A673 (cell line): Measurements from ENCODE around the gene PLEKHG2. TPM values are rescaled to one million over a fixed set of nuclear protein-coding genes. Genes with fewer than 3 reads are reported as not detected.

Experiments used
- BruUV-seq: library from RNA; stranded (reverse); fragments of 400-500 nt; replicated peaks from 2 replicates; lab custom pipeline; 2021; lab: Mats Ljungman, UMichigan
- CTCF ChIA-PET: fragments of 300-600 bp; sonication (Branson Sonifier 250); formaldehyde crosslinking; loops from one replicate; lab custom pipeline; 2022; ENCODE audit warnings: antibody characterized with exemption; lab: Charles Lee
- POLR2A ChIA-PET: fragments of 300-600 bp; sonication (Branson Sonifier 250); formaldehyde crosslinking; loops from one replicate; lab custom pipeline; 2022; ENCODE audit warnings: antibody characterized with exemption; ENCODE audit not compliant: low non-redundant PET; lab: Charles Lee
- DNase-seq: peaks from one replicate; pipeline ENCODE4 v3.0.0-alpha.2; 2015; ENCODE audit warnings: low spot score
- H3K27ac ChIP-seq: fragments of 200-600 bp; sonication (generic); 2 replicates; pipeline ENCODE4 v1.5.1; 2016; ENCODE audit warnings: mixed run types, low read depth, mild to moderate bottlenecking, mixed read lengths, antibody characterized with exemption, low read length; ENCODE audit not compliant: poor library complexity, severe bottlenecking
- H3K27me3 ChIP-seq: fragments of 200-600 bp; sonication (generic); replicated peaks from 2 replicates; pipeline ENCODE4 v1.6.1; 2017; ENCODE audit warnings: mixed run types, low read depth, mild to moderate bottlenecking, mixed read lengths, antibody characterized with exemption, low read length; ENCODE audit not compliant: insufficient read depth, poor library complexity
- H3K36me3 ChIP-seq: fragments of 200-600 bp; sonication (generic); 2 replicates; pipeline ENCODE4 v1.6.1; 2016; ENCODE audit warnings: mixed run types, mild to moderate bottlenecking, mixed read lengths, antibody characterized with exemption, low read length; ENCODE audit not compliant: insufficient read depth, poor library complexity, severe bottlenecking
- H3K4me1 ChIP-seq: fragments of 200-600 bp; sonication (generic); 2 replicates; pipeline ENCODE4 v1.6.1; 2017; ENCODE audit warnings: mixed run types, mild to moderate bottlenecking, mixed read lengths, antibody characterized with exemption, low read length; ENCODE audit not compliant: insufficient read depth, poor library complexity, severe bottlenecking
- H3K4me3 ChIP-seq: fragments of 200-600 bp; sonication (generic); 2 replicates; pipeline ENCODE4 v1.5.1; 2016; ENCODE audit warnings: low read depth, mixed run types, mild to moderate bottlenecking, mixed read lengths, low read length; ENCODE audit not compliant: poor library complexity, severe bottlenecking
- H3K9me3 ChIP-seq: fragments of 200-600 bp; sonication (generic); 2 replicates; pipeline ENCODE4 v1.6.1; 2016; ENCODE audit warnings: mixed run types, low read depth, mild to moderate bottlenecking, mixed read lengths, antibody characterized with exemption, low read length; ENCODE audit not compliant: poor library complexity, severe bottlenecking
- EZH2 ChIP-seq: fragments of 200-600 bp; sonication (generic); IDR thresholded peaks from 2 replicates; pipeline ENCODE4 v1.6.1; 2017; ENCODE audit warnings: borderline replicate concordance, low read depth, mild to moderate bottlenecking, mixed read lengths, antibody characterized with exemption, low read length; ENCODE audit not compliant: poor library complexity, severe bottlenecking
- intact Hi-C: fragments of 100-400 bp; cut with micrococcal nuclease; formaldehyde crosslinking; loops from one replicate; pipeline ENCODE4 v1.10.0; 2022; ENCODE audit not compliant: unreplicated experiment
- total RNA-seq: library from RNA; stranded (reverse); gene quantifications from 2 replicates; pipeline ENCODE4 v1.2.3, GENCODE V29; 2021
- TF ChIP-seq, protein P1 (sequence below): fragments of 300-800, 200-600 bp; sonication (generic); conservative IDR thresholded peaks from 2 replicates; pipeline ENCODE4 v1.5.1; 2017; ENCODE audit warnings: low read depth, mild to moderate bottlenecking, antibody characterized with exemption, low read length, moderate library complexity, mixed read lengths

The PLEKHG2 gene
- total RNA-seq, 1 experiment from 2014 or later = 99.4 TPM

DNA sequence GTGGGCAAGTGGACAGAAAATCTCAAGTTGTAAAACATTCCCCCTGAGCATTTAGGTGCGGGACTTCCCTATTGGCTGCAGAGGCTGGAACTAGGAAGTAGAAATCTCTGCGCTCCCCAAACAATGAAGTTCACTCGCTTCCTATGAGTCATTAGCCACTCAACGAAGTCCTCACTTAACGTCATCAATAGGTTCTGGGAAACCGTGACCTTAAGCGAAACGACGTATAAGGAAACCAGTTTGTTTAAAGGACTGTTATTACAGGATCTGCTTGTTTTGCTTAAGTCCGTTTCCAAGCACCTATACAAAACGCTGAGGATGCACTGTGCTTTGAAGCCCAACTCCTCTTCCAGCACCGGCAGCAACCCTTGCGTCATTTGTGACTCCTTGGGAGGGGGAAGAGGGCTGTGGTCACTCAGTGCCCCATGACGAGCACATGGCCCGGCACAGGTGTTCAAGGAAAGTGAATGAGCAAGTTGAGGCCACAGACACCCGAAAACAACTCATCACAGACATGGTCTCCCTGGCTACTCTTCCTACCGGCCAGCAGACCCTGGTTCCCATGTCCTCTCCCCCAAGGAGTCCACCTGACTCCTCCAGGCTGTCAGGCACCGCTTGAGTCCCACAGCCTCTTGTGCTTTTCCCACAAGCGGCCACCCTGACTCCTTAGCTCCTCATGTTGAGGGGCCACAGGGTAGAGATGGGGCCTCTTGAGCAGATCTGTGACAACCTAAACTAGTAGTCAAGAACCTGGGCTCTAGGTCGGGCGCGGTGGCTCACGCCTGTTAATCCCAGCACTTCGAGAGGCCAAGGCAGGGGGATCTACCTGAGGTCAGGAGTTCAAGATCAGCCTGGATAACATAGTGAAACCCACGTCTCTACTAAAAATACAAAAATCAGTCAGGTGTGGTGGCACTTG, 18.5 kb downstream of the PLEKHG2 start:
- CTCF ChIA-PET = no interaction called here
- Histone ChIP-seq H3K36me3 (peaks cover 34% of the 10 kb centered on the region), H3K27me3 (no peaks in the 10 kb centered on the region), H3K9me3 (no peaks in the 10 kb centered on the region), H3K4me1 (peaks cover 18% of the 10 kb centered on the region), H3K4me3 (no peak overlapping the region), H3K27ac (peak overlapping the region; percentile 47)
- BruUV-seq = no TSS peak
- intact Hi-C loops = no loop called here
- DNase-seq = peak; percentile 73
- POLR2A ChIA-PET = interaction anchor here (0.7 kb wide), 1 partner anchor 17 kb away, joined by 3 read pairs; no protein-coding TSS in a partner anchor
- no peak for TF ChIP-seq EZH2
- TF ChIP-seq, protein P1, sequence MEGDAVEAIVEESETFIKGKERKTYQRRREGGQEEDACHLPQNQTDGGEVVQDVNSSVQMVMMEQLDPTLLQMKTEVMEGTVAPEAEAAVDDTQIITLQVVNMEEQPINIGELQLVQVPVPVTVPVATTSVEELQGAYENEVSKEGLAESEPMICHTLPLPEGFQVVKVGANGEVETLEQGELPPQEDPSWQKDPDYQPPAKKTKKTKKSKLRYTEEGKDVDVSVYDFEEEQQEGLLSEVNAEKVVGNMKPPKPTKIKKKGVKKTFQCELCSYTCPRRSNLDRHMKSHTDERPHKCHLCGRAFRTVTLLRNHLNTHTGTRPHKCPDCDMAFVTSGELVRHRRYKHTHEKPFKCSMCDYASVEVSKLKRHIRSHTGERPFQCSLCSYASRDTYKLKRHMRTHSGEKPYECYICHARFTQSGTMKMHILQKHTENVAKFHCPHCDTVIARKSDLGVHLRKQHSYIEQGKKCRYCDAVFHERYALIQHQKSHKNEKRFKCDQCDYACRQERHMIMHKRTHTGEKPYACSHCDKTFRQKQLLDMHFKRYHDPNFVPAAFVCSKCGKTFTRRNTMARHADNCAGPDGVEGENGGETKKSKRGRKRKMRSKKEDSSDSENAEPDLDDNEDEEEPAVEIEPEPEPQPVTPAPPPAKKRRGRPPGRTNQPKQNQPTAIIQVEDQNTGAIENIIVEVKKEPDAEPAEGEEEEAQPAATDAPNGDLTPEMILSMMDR = no peak

DNA sequence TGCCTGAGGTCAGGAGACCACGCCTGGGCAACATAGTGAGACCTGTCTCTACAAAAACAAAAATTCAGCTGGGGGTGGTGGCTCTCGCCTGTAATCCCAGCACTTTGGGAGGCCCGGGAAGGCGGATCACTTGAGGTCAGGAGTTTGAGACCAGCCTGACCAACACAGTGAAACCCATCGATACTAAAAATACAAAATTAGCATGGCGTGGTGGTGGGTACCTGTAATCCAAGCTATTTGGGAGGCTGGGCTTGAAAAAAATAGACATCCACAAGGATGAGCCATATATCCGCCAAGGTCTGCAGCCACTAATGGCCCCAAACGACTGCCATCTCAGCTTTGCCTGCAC, 20.2 kb downstream of the PLEKHG2 start:
- TF ChIP-seq, protein P1 = no peak
- TF ChIP-seq EZH2 = no peak
- no peak overlapping the region for H3K4me3 ChIP-seq
- no peaks in the 10 kb centered on the region for H3K27me3 ChIP-seq
- no peaks in the 10 kb centered on the region for H3K9me3 ChIP-seq
- intact Hi-C loops = no loop called here
- no TSS peak for BruUV-seq
- CTCF ChIA-PET = no interaction called here
- POLR2A ChIA-PET = no interaction called here
- no peak for DNase-seq
- H3K4me1 ChIP-seq = peaks cover 18% of the 10 kb centered on the region
- peaks cover 34% of the 10 kb centered on the region for H3K36me3 ChIP-seq
- H3K27ac ChIP-seq = no peak overlapping the region

DNA sequence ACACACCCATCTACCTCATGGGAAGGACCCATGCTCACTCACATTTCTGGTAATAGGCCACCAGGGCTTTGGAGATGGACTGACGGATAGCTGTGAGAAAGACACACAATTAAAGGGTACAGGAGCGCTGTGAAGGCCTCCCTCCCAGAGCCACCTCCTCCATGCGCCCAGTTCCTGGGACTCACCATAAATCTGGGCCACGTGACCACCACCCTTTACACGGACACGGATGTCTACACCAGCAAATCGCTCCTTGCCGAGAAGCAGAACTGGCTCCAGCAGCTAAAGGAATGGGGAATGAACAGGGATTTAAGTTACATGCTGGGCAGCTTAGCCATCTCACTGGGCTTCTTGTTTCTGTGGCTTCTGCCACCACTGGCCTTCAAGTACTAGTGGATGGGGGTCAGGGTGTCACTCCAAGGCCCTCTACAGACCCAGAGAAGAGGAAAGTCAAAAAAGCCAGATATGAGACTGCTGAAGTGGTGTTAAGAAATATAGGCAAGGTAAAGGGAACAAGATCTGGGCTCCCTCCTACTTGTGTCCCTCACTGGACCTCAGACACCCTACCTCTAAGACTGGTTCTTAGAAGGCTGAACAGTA, 21.1 kb downstream of the PLEKHG2 start:
- Histone ChIP-seq H3K27me3 (no peaks in the 10 kb centered on the region), H3K36me3 (peaks cover 34% of the 10 kb centered on the region), H3K9me3 (no peaks in the 10 kb centered on the region), H3K27ac (peak overlapping the region; percentile 97), H3K4me1 (peaks cover 12% of the 10 kb centered on the region), H3K4me3 (no peak overlapping the region)
- CTCF ChIA-PET = no interaction called here
- POLR2A ChIA-PET = no interaction called here
- intact Hi-C loops = no loop called here
- no peak for TF ChIP-seq EZH2
- TF ChIP-seq, protein P1 = no peak
- DNase-seq = no peak
- no TSS peak for BruUV-seq
